Astrocyte (in vitro differentiated cells and primary cell): Measurements from ENCODE around the gene ATF6. TPM values are rescaled to one million over a fixed set of nuclear protein-coding genes. Genes with fewer than 3 reads are reported as not detected.

Experiments used
- DNase-seq: peaks from one replicate; pipeline ENCODE4 v3.0.0-alpha.2; 2010; ENCODE audit warnings: low read depth
- FAIRE-seq: peaks from 2 replicates; lab custom pipeline; 2011; peaks lifted over from hg19 to GRCh38; lab: Jason Lieb, UNC
- H2AFZ ChIP-seq: 2 replicates; pipeline ENCODE4 v1.6.0; 2012; ENCODE audit warnings: low read depth, low read length, inconsistent platforms
- H3K27ac ChIP-seq: 2 replicates; pipeline ENCODE4 v1.5.1; 2011; ENCODE audit warnings: low read depth, low read length, inconsistent platforms
- H3K27me3 ChIP-seq: 2 replicates; pipeline ENCODE4 v1.6.0; 2011; ENCODE audit warnings: low read length, inconsistent platforms; ENCODE audit not compliant: insufficient read depth
- H3K36me3 ChIP-seq: 2 replicates; pipeline ENCODE4 v1.5.1; 2011; ENCODE audit warnings: low read length, inconsistent platforms; ENCODE audit not compliant: insufficient read depth
- H3K4me1 ChIP-seq: 2 replicates; pipeline ENCODE4 v1.5.1; 2011; ENCODE audit warnings: low read length, inconsistent platforms; ENCODE audit not compliant: insufficient read depth
- H3K4me2 ChIP-seq: 2 replicates; pipeline ENCODE4 v1.6.0; 2012; ENCODE audit warnings: low read length, inconsistent platforms
- H3K4me3 ChIP-seq: 2 replicates; pipeline ENCODE4 v1.5.1; 2011; ENCODE audit warnings: low read depth, mild to moderate bottlenecking, low read length, inconsistent platforms; ENCODE audit not compliant: insufficient read depth
- H3K79me2 ChIP-seq: 2 replicates; pipeline ENCODE4 v1.6.0; 2012; ENCODE audit warnings: mild to moderate bottlenecking, low read length, inconsistent platforms; ENCODE audit not compliant: insufficient read depth
- H3K9ac ChIP-seq: 2 replicates; pipeline ENCODE4 v1.6.0; 2012; ENCODE audit warnings: mild to moderate bottlenecking, low read length, inconsistent platforms
- H3K9me3 ChIP-seq: 2 replicates; pipeline ENCODE4 v1.5.1; 2012; ENCODE audit warnings: low read depth, mild to moderate bottlenecking, low read length, inconsistent platforms; ENCODE audit not compliant: insufficient read depth
- H4K20me1 ChIP-seq: 2 replicates; pipeline ENCODE4 v1.6.0; 2012; ENCODE audit warnings: low read length, inconsistent platforms; ENCODE audit not compliant: insufficient read depth
- H3K27ac Mint-ChIP-seq: one replicate; pipeline ENCODE4 v1.8.0; 2021; ENCODE audit warnings: mild to moderate bottlenecking, mixed read lengths; ENCODE audit not compliant: unreplicated experiment
- H3K27me3 Mint-ChIP-seq: one replicate; pipeline ENCODE4 v1.8.0; 2021; ENCODE audit warnings: low read depth, mixed read lengths; ENCODE audit not compliant: unreplicated experiment
- H3K36me3 Mint-ChIP-seq: one replicate; pipeline ENCODE4 v1.8.0; 2021; ENCODE audit warnings: low read depth, mixed read lengths; ENCODE audit not compliant: unreplicated experiment
- H3K4me1 Mint-ChIP-seq: one replicate; pipeline ENCODE4 v1.8.0; 2021; ENCODE audit warnings: low read depth, mixed read lengths; ENCODE audit not compliant: unreplicated experiment
- H3K4me3 Mint-ChIP-seq: one replicate; pipeline ENCODE4 v1.8.0; 2021; ENCODE audit warnings: mild to moderate bottlenecking, moderate library complexity, mixed read lengths; ENCODE audit not compliant: unreplicated experiment
- H3K9me3 Mint-ChIP-seq: one replicate; pipeline ENCODE4 v1.8.0; 2021; ENCODE audit warnings: mild to moderate bottlenecking, mixed read lengths; ENCODE audit not compliant: unreplicated experiment
- CTCF ChIP-seq: IDR thresholded peaks from 2 replicates; pipeline ENCODE4 v1.5.1; 2011; ENCODE audit warnings: low read depth, mild to moderate bottlenecking, inconsistent platforms, low read length, moderate library complexity; ENCODE audit not compliant: insufficient read depth
- EZH2 ChIP-seq: IDR thresholded peaks from 2 replicates; pipeline ENCODE4 v1.6.1; 2012; ENCODE audit warnings: mild to moderate bottlenecking, low read length, inconsistent platforms; ENCODE audit not compliant: insufficient read depth
- total RNA-seq: library from RNA; stranded (reverse); gene quantifications from 2 replicates; pipeline ENCODE4 v1.2.1, GENCODE V29; 2021

ATF6 gene
- total RNA-seq, 1 donor from 2014 or later, result 25.4 TPM

DNA sequence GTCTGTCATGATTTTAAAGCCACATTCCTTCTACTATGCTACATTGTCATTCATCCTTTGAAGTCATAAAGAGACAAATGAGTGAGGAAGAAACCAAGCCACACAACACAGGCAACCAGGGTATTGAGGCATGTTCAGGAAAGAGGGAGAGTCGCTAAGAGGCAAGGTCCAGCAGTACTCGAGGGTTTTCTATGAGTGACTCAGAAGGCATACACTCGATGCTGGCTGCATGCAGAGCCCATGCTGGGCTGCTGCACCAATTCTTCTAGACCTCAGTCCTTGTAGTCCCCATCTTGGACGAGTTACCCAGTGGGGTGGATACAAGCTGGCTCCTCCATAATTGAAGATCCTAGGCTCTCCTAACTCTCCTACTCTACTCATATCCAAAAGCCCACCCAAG lies 199.9 kb downstream of the ATF6 start:
- H3K36me3 ChIP-seq, result no peaks in the 10 kb centered on the region
- DNase-seq (no peak), FAIRE-seq (no peak)
- no peak overlapping the region for H3K27ac Mint-ChIP-seq
- H3K9me3 ChIP-seq, result no peaks in the 10 kb centered on the region
- no peaks in the 10 kb centered on the region for H3K79me2 ChIP-seq
- H3K4me2 ChIP-seq, result no peak overlapping the region
- H4K20me1 ChIP-seq, result no peaks in the 10 kb centered on the region
- H3K27ac ChIP-seq, result no peak overlapping the region
- TF ChIP-seq EZH2, result no peak
- H3K4me1 Mint-ChIP-seq, result peaks cover 46% of the 10 kb centered on the region
- no peak overlapping the region for H3K9ac ChIP-seq
- no peaks in the 10 kb centered on the region for H3K9me3 Mint-ChIP-seq
- peaks cover 15% of the 10 kb centered on the region for H3K4me1 ChIP-seq
- no peaks in the 10 kb centered on the region for H3K27me3 ChIP-seq
- H3K27me3 Mint-ChIP-seq, result no peaks in the 10 kb centered on the region
- peaks cover 7% of the 10 kb centered on the region for H3K36me3 Mint-ChIP-seq
- no peak overlapping the region for H3K4me3 Mint-ChIP-seq
- H2AFZ ChIP-seq, result no peak overlapping the region
- H3K4me3 ChIP-seq, result no peak overlapping the region

DNA sequence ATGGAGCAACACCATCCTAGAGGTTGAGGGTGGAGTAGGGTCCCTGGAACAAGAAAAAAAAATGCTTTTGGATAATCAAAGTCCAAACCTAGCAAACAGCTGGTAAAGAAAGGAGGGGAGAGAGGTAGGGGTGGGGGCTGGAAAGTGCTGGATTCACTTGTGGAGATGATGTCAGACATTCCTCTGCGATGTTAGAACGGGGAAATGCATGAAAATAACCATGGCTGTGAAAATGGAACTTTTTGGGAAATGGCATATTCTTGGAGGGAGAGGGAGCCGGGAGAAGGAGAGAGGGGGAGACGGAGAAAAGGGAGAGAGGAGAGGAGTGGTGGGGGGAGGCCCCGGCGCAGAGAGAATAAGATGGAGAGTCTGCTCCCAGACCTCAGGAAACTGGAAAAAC lies 203.9 kb downstream of the ATF6 start:
- H3K9ac ChIP-seq, result no peak overlapping the region
- TF ChIP-seq EZH2 (no peak), CTCF (no peak)
- Mint-ChIP-seq H3K27ac (peak overlapping the region; percentile 93), H3K9me3 (no peaks in the 10 kb centered on the region), H3K4me1 (peaks cover 30% of the 10 kb centered on the region), H3K27me3 (peaks cover 3% of the 10 kb centered on the region), H3K4me3 (peak overlapping the region; percentile 54), H3K36me3 (peaks cover 7% of the 10 kb centered on the region)
- H3K4me1 ChIP-seq, result no peaks in the 10 kb centered on the region
- H3K36me3 ChIP-seq, result no peaks in the 10 kb centered on the region
- H3K9me3 ChIP-seq, result no peaks in the 10 kb centered on the region
- no peaks in the 10 kb centered on the region for H3K79me2 ChIP-seq
- DNase-seq, result no peak
- H3K4me3 ChIP-seq, result no peak overlapping the region
- H3K4me2 ChIP-seq, result no peak overlapping the region
- no peak overlapping the region for H2AFZ ChIP-seq
- FAIRE-seq, result no peak
- no peaks in the 10 kb centered on the region for H4K20me1 ChIP-seq
- no peak overlapping the region for H3K27ac ChIP-seq
- H3K27me3 ChIP-seq, result no peaks in the 10 kb centered on the region

DNA sequence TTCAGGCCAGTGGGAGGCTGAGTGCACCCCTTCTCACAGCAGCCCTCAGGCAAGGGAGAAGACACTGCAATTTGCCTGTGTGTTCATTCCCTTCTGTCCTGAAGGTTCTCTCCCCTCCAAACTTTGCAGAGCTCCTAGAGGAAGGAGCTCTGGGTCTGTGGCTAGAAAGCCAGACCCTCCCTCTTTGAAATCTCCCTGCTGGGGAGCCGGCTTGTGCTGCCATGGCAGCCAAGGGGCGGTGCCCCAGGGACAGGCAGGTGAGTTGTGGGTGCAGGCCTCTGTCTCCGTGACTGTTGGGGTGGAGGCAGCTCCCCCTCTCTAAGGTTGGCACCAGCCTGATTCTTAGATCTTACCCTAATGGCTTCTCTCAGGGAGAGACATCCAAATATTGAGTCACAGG lies 204.5 kb downstream of the ATF6 start:
- no peak overlapping the region for H3K9ac ChIP-seq
- no peak overlapping the region for H2AFZ ChIP-seq
- H3K36me3 Mint-ChIP-seq, result peaks cover 7% of the 10 kb centered on the region
- H3K9me3 Mint-ChIP-seq, result no peaks in the 10 kb centered on the region
- TF ChIP-seq EZH2 (no peak), CTCF (no peak)
- H3K4me2 ChIP-seq, result no peak overlapping the region
- no peaks in the 10 kb centered on the region for H3K9me3 ChIP-seq
- H4K20me1 ChIP-seq, result no peaks in the 10 kb centered on the region
- H3K4me1 ChIP-seq, result no peaks in the 10 kb centered on the region
- H3K4me3 Mint-ChIP-seq, result no peak overlapping the region
- peaks cover 30% of the 10 kb centered on the region for H3K4me1 Mint-ChIP-seq
- peak overlapping the region; percentile 93 for H3K27ac Mint-ChIP-seq
- H3K27me3 ChIP-seq, result no peaks in the 10 kb centered on the region
- H3K27me3 Mint-ChIP-seq, result peaks cover 3% of the 10 kb centered on the region
- H3K4me3 ChIP-seq, result no peak overlapping the region
- FAIRE-seq, result no peak
- H3K27ac ChIP-seq, result no peak overlapping the region
- no peaks in the 10 kb centered on the region for H3K36me3 ChIP-seq
- H3K79me2 ChIP-seq, result no peaks in the 10 kb centered on the region
- DNase-seq, result no peak
